AG09309 (cell line): ENCODE results near the gene IL3.

Experiments used
- DNase-seq: peaks from one replicate; pipeline ENCODE4 v3.0.0-alpha.2; 2010; ENCODE audit warnings: low read depth
- H3K4me3 ChIP-seq: 2 replicates; pipeline ENCODE4 v1.5.1; 2011; ENCODE audit warnings: mild to moderate bottlenecking, low read depth, low read length, moderate library complexity; ENCODE audit not compliant: control insufficient read depth
- TF ChIP-seq, protein P1 (sequence below): IDR thresholded peaks from 2 replicates; pipeline ENCODE4 v1.5.1; 2011; ENCODE audit warnings: mild to moderate bottlenecking, low read depth, low read length, inconsistent platforms; ENCODE audit not compliant: insufficient read depth, control insufficient read depth; ENCODE audit errors: missing control alignments

IL3 gene

DNA sequence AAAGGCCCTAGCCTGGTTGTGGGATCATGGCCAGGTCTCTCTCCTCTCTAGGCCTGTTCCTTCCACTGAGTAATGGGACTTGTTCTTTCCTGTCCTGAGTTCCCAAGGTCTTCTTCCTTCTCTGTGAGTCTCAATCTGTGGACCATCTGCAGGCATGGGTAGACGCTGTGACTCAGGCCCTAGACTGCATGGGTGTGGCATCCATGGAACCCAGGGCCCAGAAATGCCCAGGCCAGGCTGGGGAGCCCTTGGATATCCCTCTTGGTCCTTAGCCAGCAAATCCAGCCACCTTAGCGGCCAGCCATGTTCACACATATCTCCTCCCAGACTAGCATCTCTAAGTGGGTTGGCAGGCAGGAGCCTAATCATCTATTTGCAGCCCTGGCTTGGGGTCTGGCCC lies 46.7 kb upstream of the IL3 start:
- H3K4me3 ChIP-seq: no peak overlapping the region
- no peak for DNase-seq
- TF ChIP-seq, protein P1, sequence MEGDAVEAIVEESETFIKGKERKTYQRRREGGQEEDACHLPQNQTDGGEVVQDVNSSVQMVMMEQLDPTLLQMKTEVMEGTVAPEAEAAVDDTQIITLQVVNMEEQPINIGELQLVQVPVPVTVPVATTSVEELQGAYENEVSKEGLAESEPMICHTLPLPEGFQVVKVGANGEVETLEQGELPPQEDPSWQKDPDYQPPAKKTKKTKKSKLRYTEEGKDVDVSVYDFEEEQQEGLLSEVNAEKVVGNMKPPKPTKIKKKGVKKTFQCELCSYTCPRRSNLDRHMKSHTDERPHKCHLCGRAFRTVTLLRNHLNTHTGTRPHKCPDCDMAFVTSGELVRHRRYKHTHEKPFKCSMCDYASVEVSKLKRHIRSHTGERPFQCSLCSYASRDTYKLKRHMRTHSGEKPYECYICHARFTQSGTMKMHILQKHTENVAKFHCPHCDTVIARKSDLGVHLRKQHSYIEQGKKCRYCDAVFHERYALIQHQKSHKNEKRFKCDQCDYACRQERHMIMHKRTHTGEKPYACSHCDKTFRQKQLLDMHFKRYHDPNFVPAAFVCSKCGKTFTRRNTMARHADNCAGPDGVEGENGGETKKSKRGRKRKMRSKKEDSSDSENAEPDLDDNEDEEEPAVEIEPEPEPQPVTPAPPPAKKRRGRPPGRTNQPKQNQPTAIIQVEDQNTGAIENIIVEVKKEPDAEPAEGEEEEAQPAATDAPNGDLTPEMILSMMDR: no peak

DNA sequence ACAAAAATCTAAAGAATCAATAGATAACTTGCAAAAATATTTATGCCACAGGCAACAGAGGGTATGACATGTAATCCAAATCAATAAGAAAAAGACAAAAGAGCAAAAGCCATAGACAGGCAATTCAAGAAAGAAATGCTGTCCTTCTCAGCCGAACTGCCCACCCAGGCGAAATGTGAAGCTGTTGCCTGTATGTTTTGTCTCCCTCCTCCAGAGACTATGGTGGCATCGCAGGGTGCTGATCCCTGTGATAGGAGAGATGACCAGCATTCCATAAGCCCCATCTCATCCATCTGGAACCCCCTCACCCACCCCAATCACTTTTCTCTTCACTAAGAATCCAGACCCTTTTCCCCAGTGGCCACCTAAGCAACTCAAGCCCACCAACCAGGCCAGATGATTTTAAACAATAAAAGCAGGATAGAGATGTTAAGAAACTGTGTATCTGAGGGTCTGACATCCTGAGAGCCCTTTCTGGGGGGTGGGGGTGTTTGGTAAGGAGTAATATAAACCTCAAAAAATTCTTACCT lies 43.7 kb upstream of the IL3 start:
- DNase-seq: no peak
- no peak overlapping the region for H3K4me3 ChIP-seq
- TF ChIP-seq, protein P1: no peak

DNA sequence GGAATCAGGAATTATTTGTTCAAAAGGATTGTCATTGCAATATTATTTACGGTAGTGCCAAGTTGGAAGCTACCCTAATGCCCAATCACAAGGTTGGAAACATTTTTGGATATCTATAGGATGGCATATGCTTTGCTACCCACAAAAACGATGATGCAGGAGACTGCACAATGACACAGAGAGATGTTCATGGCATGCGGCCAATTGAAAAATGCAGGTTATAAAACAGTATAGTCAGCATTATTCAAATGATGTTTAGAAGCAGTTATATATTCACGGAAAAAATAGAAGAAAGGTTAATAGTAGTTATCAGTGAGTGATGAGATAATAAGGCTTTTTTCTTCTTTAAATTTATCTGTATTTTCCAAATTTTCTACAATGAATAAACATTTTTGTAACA lies 43.1 kb upstream of the IL3 start:
- TF ChIP-seq, protein P1: no peak
- DNase-seq: no peak
- H3K4me3 ChIP-seq: no peak overlapping the region

DNA sequence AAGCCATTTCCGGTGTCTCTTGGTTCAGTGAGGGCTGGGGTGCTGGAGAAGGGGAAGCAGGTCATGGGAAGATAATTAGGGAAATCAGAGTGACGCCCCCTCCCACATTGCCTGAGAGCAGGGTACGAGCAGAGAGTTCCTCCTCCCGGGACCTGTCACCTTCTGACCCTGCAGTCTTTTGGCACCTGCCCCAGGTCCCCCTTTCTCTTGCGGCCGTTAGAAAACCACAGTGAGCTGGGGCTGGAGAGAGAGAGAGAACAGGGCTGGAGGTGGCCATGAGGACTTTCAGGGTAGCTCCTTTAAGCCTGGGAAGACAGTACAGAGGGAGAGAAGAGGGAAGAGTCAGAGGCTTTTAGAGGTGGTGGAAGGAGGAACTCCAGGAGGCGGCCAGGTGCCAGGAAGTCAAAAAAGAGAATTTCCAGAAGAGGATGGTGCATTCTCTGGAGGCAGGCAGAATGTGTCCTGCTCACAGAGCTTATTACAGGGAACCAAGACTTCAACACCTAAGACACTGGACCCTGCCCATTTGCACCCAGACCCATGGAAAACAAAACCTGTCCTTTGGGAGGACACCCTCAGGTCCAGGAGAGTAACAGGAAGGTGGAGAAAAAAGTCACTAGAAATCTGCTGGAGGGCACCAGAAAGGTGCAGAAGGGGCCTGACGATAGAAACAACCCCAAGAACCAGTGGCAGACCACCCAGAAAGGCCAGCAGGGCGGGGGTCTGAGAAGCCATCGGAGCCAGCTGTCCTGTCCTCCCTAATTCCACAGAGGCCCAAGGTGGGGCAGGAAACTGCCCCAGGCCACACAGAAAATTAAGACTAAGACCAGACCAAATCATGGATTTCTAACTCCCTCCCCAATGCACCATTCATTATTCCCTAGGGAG lies 42.5 kb upstream of the IL3 start:
- no peak for DNase-seq
- TF ChIP-seq, protein P1: no peak
- no peak overlapping the region for H3K4me3 ChIP-seq

DNA sequence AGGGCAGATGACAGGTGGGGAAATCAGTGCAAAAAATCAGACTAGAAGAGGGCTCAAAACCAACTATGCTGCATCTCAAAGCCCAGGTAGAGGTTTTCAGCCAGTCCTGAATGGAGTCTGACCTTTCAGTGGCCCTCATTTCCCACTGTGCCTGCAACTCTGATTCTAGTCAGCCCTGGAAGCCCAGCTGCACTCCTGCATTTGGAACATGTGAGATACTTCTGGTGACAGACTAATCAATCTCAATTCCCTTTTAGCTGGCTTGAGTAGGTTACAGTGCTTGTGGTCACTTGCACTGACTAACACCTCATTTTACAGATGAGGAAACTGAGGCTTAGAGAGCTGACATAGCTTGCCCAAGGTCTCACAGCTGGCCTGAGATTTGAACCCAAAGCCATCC lies 41.1 kb upstream of the IL3 start:
- TF ChIP-seq, protein P1: no peak

DNA sequence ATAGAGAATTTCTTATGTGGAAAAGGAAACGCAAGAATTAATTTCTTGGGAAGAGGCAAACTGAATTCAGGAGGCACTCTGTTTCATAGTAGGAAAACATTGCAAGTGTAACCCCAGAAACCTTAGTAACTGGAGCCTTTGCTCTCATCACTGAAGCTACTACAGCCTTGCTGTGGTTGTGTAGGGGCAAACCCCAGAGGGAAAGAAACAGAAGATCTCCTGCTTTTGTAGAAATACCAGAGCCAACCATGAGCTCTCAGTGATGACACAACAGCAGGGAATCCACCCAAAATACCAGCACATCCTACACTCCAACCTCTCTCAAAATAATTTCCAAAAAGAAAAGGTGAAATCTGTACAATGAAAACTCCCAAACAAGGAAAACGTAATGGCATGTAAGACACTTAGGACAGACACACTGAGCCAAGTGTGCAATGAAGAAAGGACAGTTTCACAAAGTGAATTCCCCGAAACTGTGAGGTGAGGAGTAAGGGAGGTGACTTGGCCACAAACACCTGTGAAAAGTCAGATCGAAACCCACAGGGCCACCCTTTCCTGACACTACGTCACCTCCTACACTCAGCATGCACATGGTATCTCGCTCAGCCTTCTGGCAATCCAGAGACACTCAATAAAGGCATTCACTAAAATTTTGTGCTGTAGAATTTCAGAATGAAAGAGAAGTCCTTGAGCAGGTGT lies 40.4 kb upstream of the IL3 start:
- TF ChIP-seq, protein P1: no peak
- H3K4me3 ChIP-seq: no peak overlapping the region

More for the DNA sequence above, 41.1 kb upstream of the IL3 start:
- DNase-seq: no peak
- H3K4me3 ChIP-seq: no peak overlapping the region

More for the DNA sequence above, 40.4 kb upstream of the IL3 start:
- DNase-seq: no peak
